ENCODE measurements around the gene RS1.

DNA sequence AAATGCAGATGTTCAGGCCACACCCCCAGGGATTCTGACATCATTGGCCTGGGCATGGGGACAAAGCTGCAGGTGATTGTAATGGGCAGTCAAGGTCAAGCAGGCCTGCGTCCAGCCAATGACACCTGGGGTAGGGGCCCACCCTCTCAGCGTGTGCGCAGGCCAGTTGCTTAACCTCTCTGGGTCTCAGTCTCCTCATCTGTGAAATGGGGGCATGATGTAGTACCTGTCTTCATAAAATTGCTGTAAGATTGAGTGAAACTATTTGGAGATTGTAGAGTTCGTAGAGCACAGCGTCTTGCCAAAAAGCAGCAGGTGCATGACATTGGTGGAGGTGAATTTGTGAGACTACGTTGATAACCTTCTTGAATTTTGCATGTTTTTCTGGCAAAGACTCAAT is 21.2 kb downstream of the RS1 start:
- TF ChIP-seq POLR2A (IDR thresholded peaks at IDR 0.05) (no peak), CTCF (IDR thresholded peaks at IDR 0.05) (no peak)
